ENCODE results near the gene AUP1. TPM values are rescaled to one million over a fixed set of nuclear protein-coding genes. Genes with fewer than 3 reads are reported as not detected.

The AUP1 gene
- total RNA-seq, 2 donors from 2014 or later = 76.3 to 88.9 TPM

GRCh38 chr2:74544634-74545033 is 15.1 kb upstream of the AUP1 start:
- H3K4me3 Mint-ChIP-seq = no peak overlapping the region
- Histone ChIP-seq H3K27me3 (ENCODE audit: control insufficient read depth, insufficient read depth, low read length, poor library complexity, severe bottlenecking) (peaks cover 25% of the 10 kb centered on the region), H3K4me1 (ENCODE audit: control insufficient read depth, insufficient read depth, low read length) (no peaks in the 10 kb centered on the region), H3K27ac (ENCODE audit: low read depth, low read length) (no peak overlapping the region), H3K9me3 (ENCODE audit: control insufficient read depth, low read length) (no peaks in the 10 kb centered on the region), H3K36me3 (ENCODE audit: control insufficient read depth, insufficient read depth, low read length) (no peaks in the 10 kb centered on the region), H3K9ac (ENCODE audit: extremely low read depth, low read length, poor library complexity, severe bottlenecking) (no peak overlapping the region), H3K4me3 (ENCODE audit: low read length) (no peak overlapping the region)
- no peak overlapping the region for H3K27ac Mint-ChIP-seq
- peaks cover 26% of the 10 kb centered on the region for H3K27me3 Mint-ChIP-seq (ENCODE audit: insufficient read depth)
- H3K36me3 Mint-ChIP-seq (ENCODE audit: low read depth) = no peaks in the 10 kb centered on the region
- peak; percentile 42 for TF ChIP-seq CTCF (conservative IDR thresholded peaks at IDR 0.05)
- 85 to 88% methylated on average over 3 of the region's 3 CpGs for WGBS, 2 experiments (ENCODE audit: insufficient coverage in 1 of 2, insufficient read length in 1 of 2)
- DNase-seq = no peak
- H3K9me3 Mint-ChIP-seq = no peaks in the 10 kb centered on the region
- peaks cover 12% of the 10 kb centered on the region for H3K4me1 Mint-ChIP-seq

GRCh38 chr2:74542978-74543377 is 13.5 kb upstream of the AUP1 start:
- no peaks in the 10 kb centered on the region for H3K9me3 ChIP-seq (ENCODE audit: control insufficient read depth, low read length)
- Mint-ChIP-seq H3K4me3 (no peak overlapping the region), H3K9me3 (no peaks in the 10 kb centered on the region), H3K4me1 (peaks cover 14% of the 10 kb centered on the region), H3K27me3 (ENCODE audit: insufficient read depth) (peaks cover 16% of the 10 kb centered on the region), H3K27ac (no peak overlapping the region), H3K36me3 (ENCODE audit: low read depth) (no peaks in the 10 kb centered on the region)
- peaks cover 8% of the 10 kb centered on the region for H3K27me3 ChIP-seq (ENCODE audit: control insufficient read depth, insufficient read depth, low read length, poor library complexity, severe bottlenecking)
- H3K27ac ChIP-seq (ENCODE audit: low read depth, low read length) = no peak overlapping the region
- no peaks in the 10 kb centered on the region for H3K36me3 ChIP-seq (ENCODE audit: control insufficient read depth, insufficient read depth, low read length)
- 89 to 91% methylated on average over 1 of the region's 1 CpG for WGBS, 2 experiments (ENCODE audit: insufficient coverage in 1 of 2, insufficient read length in 1 of 2)
- DNase-seq = no peak
- TF ChIP-seq CTCF (conservative IDR thresholded peaks at IDR 0.05) = no peak
- no peak overlapping the region for H3K9ac ChIP-seq (ENCODE audit: extremely low read depth, low read length, poor library complexity, severe bottlenecking)
- H3K4me3 ChIP-seq (ENCODE audit: low read length) = no peak overlapping the region
- H3K4me1 ChIP-seq (ENCODE audit: control insufficient read depth, insufficient read depth, low read length) = no peaks in the 10 kb centered on the region

GRCh38 chr2:74540291-74540690 is 10.8 kb upstream of the AUP1 start:
- no peak overlapping the region for H3K4me3 Mint-ChIP-seq
- Histone ChIP-seq H3K4me1 (ENCODE audit: control insufficient read depth, insufficient read depth, low read length) (no peaks in the 10 kb centered on the region), H3K9me3 (ENCODE audit: control insufficient read depth, low read length) (no peaks in the 10 kb centered on the region), H3K27ac (ENCODE audit: low read depth, low read length) (no peak overlapping the region), H3K27me3 (ENCODE audit: control insufficient read depth, insufficient read depth, low read length, poor library complexity, severe bottlenecking) (no peaks in the 10 kb centered on the region), H3K36me3 (ENCODE audit: control insufficient read depth, insufficient read depth, low read length) (no peaks in the 10 kb centered on the region), H3K9ac (ENCODE audit: extremely low read depth, low read length, poor library complexity, severe bottlenecking) (no peak overlapping the region), H3K4me3 (ENCODE audit: low read length) (no peak overlapping the region)
- H3K27ac Mint-ChIP-seq = no peak overlapping the region
- H3K9me3 Mint-ChIP-seq = no peaks in the 10 kb centered on the region
- WGBS, 2 experiments (ENCODE audit: insufficient coverage in 1 of 2, insufficient read length in 1 of 2) = 92 to 96% methylated on average over 5 of the region's 5 CpGs
- H3K27me3 Mint-ChIP-seq (ENCODE audit: insufficient read depth) = peaks cover 2% of the 10 kb centered on the region
- peaks cover 9% of the 10 kb centered on the region for H3K4me1 Mint-ChIP-seq
- H3K36me3 Mint-ChIP-seq (ENCODE audit: low read depth) = no peaks in the 10 kb centered on the region
- TF ChIP-seq CTCF (conservative IDR thresholded peaks at IDR 0.05) = no peak
- no peak for DNase-seq

Measured in endodermal cell (in vitro differentiated cells).